Endothelial cell of umbilical vein (primary cell): ENCODE measurements around the gene BRME1. TPM values are rescaled to one million over a fixed set of nuclear protein-coding genes. Genes with fewer than 3 reads are reported as not detected.

Experiments used
- BruUV-seq: library from RNA; stranded (reverse); fragments of 400-500 nt; replicated peaks from 2 replicates; lab custom pipeline; 2021; lab: Mats Ljungman, UMichigan
- CTCF ChIA-PET: fragments of 300-600, 350-600 bp; sonication (Branson Sonifier 250); formaldehyde crosslinking; loops from one replicate; lab custom pipeline; 2021; ENCODE audit warnings: antibody characterized with exemption, inconsistent platforms; lab: Charles Lee
- POLR2A ChIA-PET: fragments of 300-600, 350-600 bp; sonication (Branson Sonifier 250); formaldehyde crosslinking; loops from one replicate; lab custom pipeline; 2021; ENCODE audit warnings: antibody characterized with exemption, inconsistent platforms; lab: Charles Lee
- DNase-seq: peaks from one replicate; pipeline ENCODE4 v3.0.0-alpha.2; 2011; ENCODE audit warnings: low read depth, low spot score
- FAIRE-seq: peaks from 2 replicates; lab custom pipeline; 2011; peaks lifted over from hg19 to GRCh38; lab: Jason Lieb, UNC
- H2AFZ ChIP-seq: 2 replicates; pipeline ENCODE4 v1.6.0; 2012; ENCODE audit warnings: low read depth, low read length, control low read depth, inconsistent platforms
- H3K27ac ChIP-seq: 2 replicates; pipeline ENCODE4 v1.5.1; 2011; ENCODE audit warnings: low read depth, mild to moderate bottlenecking, control low read depth, low read length, moderate library complexity; ENCODE audit not compliant: insufficient read depth
- H3K27me3 ChIP-seq, 2 experiments: 2 replicates each; pipeline versions ENCODE4 v1.6.0 to v1.6.1; 2011; ENCODE audit warnings: low read length in 2 of 2, mixed read lengths in 1 of 2; ENCODE audit not compliant: control insufficient read depth in 2 of 2, insufficient read depth in 2 of 2
- H3K36me3 ChIP-seq, 2 experiments: 2 replicates in 1 of 2; 3 replicates in 1 of 2; pipeline ENCODE4 v1.5.1; 2011; ENCODE audit warnings: low read length in 2 of 2, mild to moderate bottlenecking in 1 of 2, moderate library complexity in 1 of 2; ENCODE audit not compliant: control insufficient read depth in 2 of 2, insufficient read depth in 2 of 2; ENCODE audit errors: extremely low read depth in 1 of 2
- H3K4me1 ChIP-seq: 3 replicates; pipeline ENCODE4 v1.5.1; 2011; ENCODE audit warnings: mild to moderate bottlenecking, low read length; ENCODE audit not compliant: control insufficient read depth, insufficient read depth; ENCODE audit errors: extremely low read depth
- H3K4me2 ChIP-seq: 2 replicates; pipeline ENCODE4 v1.6.1; 2011; ENCODE audit warnings: low read length, control low read depth, mixed read lengths; ENCODE audit not compliant: insufficient read depth
- H3K4me3 ChIP-seq, 3 experiments: fragments of 200-600 bp in 1 of 3; sonication (generic), shearing (Covaris generic) in 1 of 3; replicated peaks in 1 of 3; 2 replicates each; pipeline ENCODE4 v1.5.1; 2011 to 2016; ENCODE audit warnings: control low read depth in 3 of 3, low read length in 3 of 3, mild to moderate bottlenecking in 2 of 3, inconsistent platforms in 1 of 3, low read depth in 1 of 3, moderate library complexity in 1 of 3; ENCODE audit not compliant: insufficient read depth in 1 of 3
- H3K79me2 ChIP-seq: 2 replicates; pipeline ENCODE4 v1.6.0; 2012; ENCODE audit warnings: low read length, inconsistent platforms; ENCODE audit not compliant: control insufficient read depth, insufficient read depth
- H3K9ac ChIP-seq: replicated peaks from 2 replicates; pipeline ENCODE3; 2011; ENCODE audit warnings: low read length, control low read depth; ENCODE audit not compliant: insufficient read depth; ENCODE audit errors: extremely low read depth
- H3K9me1 ChIP-seq: replicated peaks from 3 replicates; pipeline ENCODE4 v1.6.0; 2011; ENCODE audit warnings: mild to moderate bottlenecking, low read length; ENCODE audit not compliant: control insufficient read depth, insufficient read depth; ENCODE audit errors: extremely low read depth
- H3K9me3 ChIP-seq: replicated peaks from 2 replicates; pipeline ENCODE4 v1.5.1; 2012; ENCODE audit warnings: low read length, inconsistent platforms; ENCODE audit not compliant: control insufficient read depth, insufficient read depth
- H4K20me1 ChIP-seq: replicated peaks from 2 replicates; pipeline ENCODE3; 2011; ENCODE audit warnings: mild to moderate bottlenecking, low read length; ENCODE audit not compliant: control insufficient read depth, insufficient read depth; ENCODE audit errors: extremely low read depth
- EZH2 ChIP-seq: IDR thresholded peaks from 2 replicates; pipeline ENCODE4 v1.6.1; 2012; ENCODE audit warnings: borderline replicate concordance, low read depth, mild to moderate bottlenecking, moderate library complexity, low read length, inconsistent platforms; ENCODE audit not compliant: severe bottlenecking
- FOS ChIP-seq: IDR thresholded peaks from 2 replicates; pipeline ENCODE4 v1.6.1; 2011; ENCODE audit warnings: mild to moderate bottlenecking, low read length, moderate library complexity, borderline replicate concordance; ENCODE audit not compliant: insufficient read depth
- GATA2 ChIP-seq: IDR thresholded peaks from 2 replicates; pipeline ENCODE4 v1.7.0; 2011; ENCODE audit warnings: low read depth, mild to moderate bottlenecking, moderate library complexity, mixed read lengths, low read length; ENCODE audit not compliant: insufficient read length, insufficient read depth
- JUN ChIP-seq: IDR thresholded peaks from 2 replicates; pipeline ENCODE4 v1.6.1; 2011; ENCODE audit warnings: borderline replicate concordance, low read depth; ENCODE audit not compliant: insufficient read length, insufficient read depth
- MYC ChIP-seq: IDR thresholded peaks from one replicate; pipeline ENCODE4 v1.6.1; 2011; ENCODE audit warnings: mild to moderate bottlenecking, low read depth, low read length
- POLR2A ChIP-seq: IDR thresholded peaks from 2 replicates; pipeline ENCODE4 v1.6.1; 2012; ENCODE audit warnings: low read depth, mild to moderate bottlenecking, control low read depth, low read length
- POLR2AphosphoS5 ChIP-seq: IDR thresholded peaks from 2 replicates; pipeline ENCODE4 v1.6.1; 2012; ENCODE audit warnings: low read depth, mild to moderate bottlenecking, control low read depth, low read length, moderate library complexity; ENCODE audit not compliant: insufficient read depth
- dilution Hi-C: fragments of 300-500 bp; cut with MboI; formaldehyde crosslinking; loops from one replicate; pipeline ENCODE4 v1.15.0; 2019; ENCODE audit warnings: low sequenced_read_pairs; ENCODE audit not compliant: extremely low pct_ligation_motif_present
- intact Hi-C: fragments of 100-400 bp; cut with micrococcal nuclease; formaldehyde crosslinking; loops from one replicate; pipeline ENCODE4 v1.10.0; 2022
- polyA plus RNA-seq, 4 experiments: library from polyadenylated mRNA; depleted of rRNA in 3 of 4; stranded (reverse) in 3 of 4; unstranded in 1 of 4; fragments of >200 nt; gene quantifications; 2 replicates each; pipeline versions ENCODE4 v1.2.1 to v1.2.3, GENCODE V29; 2011 to 2012; ENCODE audit warnings: missing spikeins in 1 of 4
- total RNA-seq: library from RNA; stranded (reverse); gene quantifications from 2 replicates; pipeline ENCODE4 v1.2.3, GENCODE V29; 2021
- TF ChIP-seq, protein P1 (sequence below), 2 donors: IDR thresholded peaks; 1 replicate in 1 of 2; 2 replicates in 1 of 2; pipeline ENCODE4 v1.5.1; 2011; ENCODE audit warnings: low read length in 2 of 2, mild to moderate bottlenecking in 2 of 2, moderate library complexity in 2 of 2, control low read depth in 1 of 2, inconsistent platforms in 1 of 2, low read depth in 1 of 2; ENCODE audit not compliant: insufficient read depth in 1 of 2; ENCODE audit errors: extremely low read depth in 1 of 2
- TF ChIP-seq, protein P2 (sequence below): IDR thresholded peaks from 2 replicates; pipeline ENCODE4 v1.6.1; 2011; ENCODE audit not compliant: insufficient read depth, insufficient read length

BRME1 gene
- total and polyA plus RNA-seq, 2 donors (not counting 3 experiments of a cell fraction or from before 2014, with no cell fraction given) = 0.69 to 2.5 TPM

DNA sequence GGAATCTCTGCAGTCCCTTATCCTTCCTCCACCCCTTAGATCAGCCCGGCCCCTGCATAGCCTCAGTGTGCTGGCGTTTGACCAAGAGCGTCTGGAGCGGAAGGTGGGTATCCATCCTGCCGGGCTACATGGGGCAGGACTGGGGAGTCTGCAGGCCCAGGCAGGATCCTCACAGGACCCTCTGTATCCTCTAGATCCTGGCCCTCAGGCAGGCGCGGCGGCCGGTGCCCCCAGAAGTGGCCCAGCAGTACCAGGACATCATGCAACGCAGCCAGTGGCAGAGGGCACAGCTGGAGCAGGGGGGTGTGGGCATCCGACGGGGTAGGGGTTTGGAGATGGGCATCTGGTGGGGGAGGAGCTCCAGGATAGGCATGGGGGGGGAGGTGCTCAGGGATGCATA, 23.4 kb upstream of the BRME1 start:
- H3K4me2 ChIP-seq = no peak overlapping the region
- no peaks in the 10 kb centered on the region for H3K27me3 ChIP-seq
- no peak overlapping the region for H3K4me3 ChIP-seq
- H2AFZ ChIP-seq = no peak overlapping the region
- no peaks in the 10 kb centered on the region for H4K20me1 ChIP-seq
- no peak for FAIRE-seq
- intact Hi-C loops (no loop called here), dilution Hi-C loops (no loop called here)
- H3K36me3 ChIP-seq = peaks cover 0 to 6% of the 10 kb centered on the region in 2 experiments
- TF ChIP-seq POLR2AphosphoS5 (no peak), FOS (no peak), MYC (no peak), EZH2 (no peak), POLR2A (no peak)
- TF ChIP-seq, protein P1, sequence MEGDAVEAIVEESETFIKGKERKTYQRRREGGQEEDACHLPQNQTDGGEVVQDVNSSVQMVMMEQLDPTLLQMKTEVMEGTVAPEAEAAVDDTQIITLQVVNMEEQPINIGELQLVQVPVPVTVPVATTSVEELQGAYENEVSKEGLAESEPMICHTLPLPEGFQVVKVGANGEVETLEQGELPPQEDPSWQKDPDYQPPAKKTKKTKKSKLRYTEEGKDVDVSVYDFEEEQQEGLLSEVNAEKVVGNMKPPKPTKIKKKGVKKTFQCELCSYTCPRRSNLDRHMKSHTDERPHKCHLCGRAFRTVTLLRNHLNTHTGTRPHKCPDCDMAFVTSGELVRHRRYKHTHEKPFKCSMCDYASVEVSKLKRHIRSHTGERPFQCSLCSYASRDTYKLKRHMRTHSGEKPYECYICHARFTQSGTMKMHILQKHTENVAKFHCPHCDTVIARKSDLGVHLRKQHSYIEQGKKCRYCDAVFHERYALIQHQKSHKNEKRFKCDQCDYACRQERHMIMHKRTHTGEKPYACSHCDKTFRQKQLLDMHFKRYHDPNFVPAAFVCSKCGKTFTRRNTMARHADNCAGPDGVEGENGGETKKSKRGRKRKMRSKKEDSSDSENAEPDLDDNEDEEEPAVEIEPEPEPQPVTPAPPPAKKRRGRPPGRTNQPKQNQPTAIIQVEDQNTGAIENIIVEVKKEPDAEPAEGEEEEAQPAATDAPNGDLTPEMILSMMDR (IDR thresholded peaks at IDR 0.05; ENCODE audit: extremely low read depth in 1 of 2, insufficient read depth in 1 of 2, low read depth in 1 of 2, low read length in 2 of 2) = no peak
- BruUV-seq = no TSS peak
- ChIA-PET POLR2A (no interaction called here), CTCF (no interaction called here)
- H3K4me1 ChIP-seq = no peaks in the 10 kb centered on the region
- H3K9me3 ChIP-seq = no peaks in the 10 kb centered on the region
- H3K9ac ChIP-seq = no peak overlapping the region
- H3K9me1 ChIP-seq = no peaks in the 10 kb centered on the region
- DNase-seq = no peak
- H3K79me2 ChIP-seq = no peaks in the 10 kb centered on the region
- H3K27ac ChIP-seq = no peak overlapping the region

DNA sequence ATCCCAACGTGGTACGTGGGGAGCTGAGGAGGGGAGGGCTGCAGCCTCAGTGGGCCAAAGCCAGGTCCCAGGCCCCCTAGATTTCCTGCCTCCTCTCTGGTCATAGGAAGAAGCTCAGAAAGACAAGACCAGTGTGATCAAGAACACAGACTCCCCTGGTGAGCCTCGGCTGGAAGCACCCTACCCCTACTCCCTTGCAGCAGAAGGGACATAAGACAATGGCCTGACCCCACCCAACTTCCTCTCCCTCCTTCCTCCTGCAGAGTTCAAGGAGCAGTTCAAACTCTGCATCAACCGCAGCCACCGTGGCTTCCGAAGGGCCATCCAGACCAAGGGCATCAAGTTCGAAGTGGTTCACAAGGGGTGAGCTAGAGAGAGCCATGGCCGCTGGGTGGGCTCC, 20.8 kb upstream of the BRME1 start:
- no peaks in the 10 kb centered on the region for H3K27me3 ChIP-seq
- DNase-seq (no peak), FAIRE-seq (no peak)
- dilution Hi-C loops = no loop called here
- TF ChIP-seq, protein P2, sequence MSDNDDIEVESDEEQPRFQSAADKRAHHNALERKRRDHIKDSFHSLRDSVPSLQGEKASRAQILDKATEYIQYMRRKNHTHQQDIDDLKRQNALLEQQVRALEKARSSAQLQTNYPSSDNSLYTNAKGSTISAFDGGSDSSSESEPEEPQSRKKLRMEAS = no peak
- no peak for TF ChIP-seq FOS
- TF ChIP-seq MYC = no peak
- TF ChIP-seq, protein P1 (IDR thresholded peaks at IDR 0.05; ENCODE audit: extremely low read depth in 1 of 2, insufficient read depth in 1 of 2, low read depth in 1 of 2, low read length in 2 of 2) = no peak
- no peak for TF ChIP-seq EZH2
- TF ChIP-seq GATA2 = no peak
- no peak for TF ChIP-seq POLR2A
- no peak for TF ChIP-seq JUN
- TF ChIP-seq POLR2AphosphoS5 = no peak
- H3K9me1 ChIP-seq = no peaks in the 10 kb centered on the region
- no peak overlapping the region for H3K4me3 ChIP-seq
- no peaks in the 10 kb centered on the region for H4K20me1 ChIP-seq
- POLR2A ChIA-PET = interaction anchor here (0.6 kb wide), 1 partner anchor 78 kb away, joined by 3 read pairs; no protein-coding TSS in a partner anchor
- H3K36me3 ChIP-seq = peaks cover 2 to 16% of the 10 kb centered on the region in 2 experiments
- intact Hi-C loops = no loop called here
- no peak overlapping the region for H2AFZ ChIP-seq
- no peak overlapping the region for H3K4me2 ChIP-seq
- no peak overlapping the region for H3K9ac ChIP-seq
- no peaks in the 10 kb centered on the region for H3K79me2 ChIP-seq
- H3K4me1 ChIP-seq = no peaks in the 10 kb centered on the region
- H3K9me3 ChIP-seq = no peaks in the 10 kb centered on the region
- CTCF ChIA-PET = interaction anchor here (0.5 to 1.6 kb wide), 4 partner anchors 9 to 126 kb away, joined by 3 to 5 read pairs (median 3); partner anchors contain the start of gene IL27RA
- BruUV-seq = no TSS peak
- no peak overlapping the region for H3K27ac ChIP-seq
